HG03280 (cell line): Measurements from ENCODE around the gene CACNA2D3.

ENCODE experiments used
- ATAC-seq: cut with Tn5 transposase; IDR thresholded peaks from one replicate; pipeline ENCODE4 v1.9.1; 2021; ENCODE audit warnings: mild to moderate bottlenecking, moderate library complexity; ENCODE audit not compliant: unreplicated experiment

CACNA2D3 gene

GRCh38 chr3:54713031-54713430, 590.7 kb downstream of the CACNA2D3 start:
- ATAC-seq = no peak

- no peak for ATAC-seq
Observed at GRCh38 chr3:54713455-54713854, 591.1 kb downstream of the CACNA2D3 start.

- no peak for ATAC-seq
Observed at GRCh38 chr3:54714035-54714434, 591.7 kb downstream of the CACNA2D3 start.

GRCh38 chr3:54717506-54717905, 595.2 kb downstream of the CACNA2D3 start:
- no peak for ATAC-seq

- no peak for ATAC-seq
Observed at GRCh38 chr3:54719914-54720313, 597.6 kb downstream of the CACNA2D3 start.

- ATAC-seq = no peak
Observed at GRCh38 chr3:54720604-54721003, 598.3 kb downstream of the CACNA2D3 start.

GRCh38 chr3:54731732-54732445, 609.5 kb downstream of the CACNA2D3 start:
- ATAC-seq = no peak

- no peak for ATAC-seq
Observed at GRCh38 chr3:54733106-54734006, 611.0 kb downstream of the CACNA2D3 start.

- ATAC-seq = no peak
Observed at GRCh38 chr3:54736459-54736858, 614.1 kb downstream of the CACNA2D3 start.

- ATAC-seq = no peak
Observed at GRCh38 chr3:54743755-54744154, 621.4 kb downstream of the CACNA2D3 start.

- no peak for ATAC-seq
Observed at GRCh38 chr3:54744291-54744690, 621.9 kb downstream of the CACNA2D3 start.

GRCh38 chr3:54745843-54746242, 623.5 kb downstream of the CACNA2D3 start:
- ATAC-seq = no peak

- ATAC-seq = no peak
Observed at GRCh38 chr3:54746722-54747121, 624.4 kb downstream of the CACNA2D3 start.

GRCh38 chr3:54755756-54756155, 633.4 kb downstream of the CACNA2D3 start:
- no peak for ATAC-seq

GRCh38 chr3:54756330-54756731, 634.0 kb downstream of the CACNA2D3 start:
- ATAC-seq = no peak

- no peak for ATAC-seq
Observed at GRCh38 chr3:54758461-54758860, 636.1 kb downstream of the CACNA2D3 start.

GRCh38 chr3:54759166-54759565, 636.8 kb downstream of the CACNA2D3 start:
- ATAC-seq = no peak

GRCh38 chr3:54760201-54760600, 637.8 kb downstream of the CACNA2D3 start:
- ATAC-seq = no peak

- no peak for ATAC-seq
Observed at GRCh38 chr3:54761637-54762036, 639.3 kb downstream of the CACNA2D3 start.

- no peak for ATAC-seq
Observed at GRCh38 chr3:54764911-54765310, 642.6 kb downstream of the CACNA2D3 start.

- no peak for ATAC-seq
Observed at GRCh38 chr3:54771050-54771449, 648.7 kb downstream of the CACNA2D3 start.

GRCh38 chr3:54772051-54772450, 649.7 kb downstream of the CACNA2D3 start:
- no peak for ATAC-seq
